PFSK-1 (cell line): ENCODE results near the gene RASL10B.

Source experiments
- POLR2AphosphoS5 ChIP-seq: IDR thresholded peaks from 2 replicates; pipeline ENCODE4 v1.6.1; 2012; ENCODE audit warnings: low read depth, mild to moderate bottlenecking, control low read depth, low read length, moderate library complexity
- SIN3A ChIP-seq: IDR thresholded peaks from 2 replicates; pipeline ENCODE4 v1.6.1; 2012; ENCODE audit warnings: mild to moderate bottlenecking, low read length, moderate library complexity, borderline replicate concordance; ENCODE audit not compliant: insufficient read depth
- TAF1 ChIP-seq: IDR thresholded peaks from 2 replicates; pipeline ENCODE4 v1.6.1; 2012; ENCODE audit warnings: low read length, control low read depth, borderline replicate concordance; ENCODE audit not compliant: insufficient read depth
- TF ChIP-seq, protein P1 (sequence below), 2 experiments: IDR thresholded peaks; 2 replicates each; pipeline versions ENCODE4 v1.6.1 to v1.8.0; 2011 to 2012; ENCODE audit warnings: low read depth in 2 of 2, low read length in 2 of 2, control low read depth in 1 of 2, inconsistent platforms in 1 of 2, mild to moderate bottlenecking in 1 of 2, moderate library complexity in 1 of 2; ENCODE audit not compliant: insufficient read depth in 1 of 2

DNA sequence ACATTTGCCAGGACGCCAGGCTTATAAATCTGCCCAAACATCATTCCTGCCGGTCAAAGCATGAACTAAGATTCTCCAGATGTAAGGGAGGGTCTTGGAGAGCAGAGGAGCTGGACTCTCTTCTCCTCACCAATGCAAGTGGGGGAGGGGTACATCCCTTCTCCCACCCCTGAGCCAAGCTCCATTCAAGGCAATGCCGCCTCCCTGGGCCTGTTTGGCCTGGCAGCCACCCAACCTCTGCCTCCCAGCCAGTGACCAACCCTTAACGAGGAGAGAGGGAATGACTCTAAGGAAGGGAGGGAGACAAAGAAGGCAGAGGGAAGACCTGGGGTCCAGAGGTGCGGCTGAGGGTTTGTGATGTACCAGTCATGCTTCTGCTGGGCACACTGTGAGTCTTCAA, 43.1 kb downstream of the RASL10B start:
- TF ChIP-seq POLR2AphosphoS5: no peak
- no peak; the same call in 1 of the 2 replicates for TF ChIP-seq TAF1
- TF ChIP-seq, protein P1, sequence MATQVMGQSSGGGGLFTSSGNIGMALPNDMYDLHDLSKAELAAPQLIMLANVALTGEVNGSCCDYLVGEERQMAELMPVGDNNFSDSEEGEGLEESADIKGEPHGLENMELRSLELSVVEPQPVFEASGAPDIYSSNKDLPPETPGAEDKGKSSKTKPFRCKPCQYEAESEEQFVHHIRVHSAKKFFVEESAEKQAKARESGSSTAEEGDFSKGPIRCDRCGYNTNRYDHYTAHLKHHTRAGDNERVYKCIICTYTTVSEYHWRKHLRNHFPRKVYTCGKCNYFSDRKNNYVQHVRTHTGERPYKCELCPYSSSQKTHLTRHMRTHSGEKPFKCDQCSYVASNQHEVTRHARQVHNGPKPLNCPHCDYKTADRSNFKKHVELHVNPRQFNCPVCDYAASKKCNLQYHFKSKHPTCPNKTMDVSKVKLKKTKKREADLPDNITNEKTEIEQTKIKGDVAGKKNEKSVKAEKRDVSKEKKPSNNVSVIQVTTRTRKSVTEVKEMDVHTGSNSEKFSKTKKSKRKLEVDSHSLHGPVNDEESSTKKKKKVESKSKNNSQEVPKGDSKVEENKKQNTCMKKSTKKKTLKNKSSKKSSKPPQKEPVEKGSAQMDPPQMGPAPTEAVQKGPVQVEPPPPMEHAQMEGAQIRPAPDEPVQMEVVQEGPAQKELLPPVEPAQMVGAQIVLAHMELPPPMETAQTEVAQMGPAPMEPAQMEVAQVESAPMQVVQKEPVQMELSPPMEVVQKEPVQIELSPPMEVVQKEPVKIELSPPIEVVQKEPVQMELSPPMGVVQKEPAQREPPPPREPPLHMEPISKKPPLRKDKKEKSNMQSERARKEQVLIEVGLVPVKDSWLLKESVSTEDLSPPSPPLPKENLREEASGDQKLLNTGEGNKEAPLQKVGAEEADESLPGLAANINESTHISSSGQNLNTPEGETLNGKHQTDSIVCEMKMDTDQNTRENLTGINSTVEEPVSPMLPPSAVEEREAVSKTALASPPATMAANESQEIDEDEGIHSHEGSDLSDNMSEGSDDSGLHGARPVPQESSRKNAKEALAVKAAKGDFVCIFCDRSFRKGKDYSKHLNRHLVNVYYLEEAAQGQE (IDR thresholded peaks at IDR 0.05; ENCODE audit: insufficient read depth in 1 of 2, low read depth in 2 of 2, low read length in 2 of 2): no peak
- TF ChIP-seq SIN3A: no peak
